K562 (cell line): ENCODE data around the gene KASH5. TPM values are rescaled to one million over a fixed set of nuclear protein-coding genes. Genes with fewer than 3 reads are reported as not detected.

Experiments used
- ATAC-seq: fragments of 200-7000 bp; cut with Tn5 transposase; 3 replicates; pipeline ENCODE4 v1.9.1; 2020; ENCODE audit warnings: moderate library complexity
- BruUV-seq: library from RNA; stranded (reverse); fragments of 400-500 nt; replicated peaks from 2 replicates; lab custom pipeline; 2021; lab: Mats Ljungman, UMichigan
- CTCF ChIA-PET: fragments of 300-600 bp; formaldehyde crosslinking; extraction: SDS; loops from one replicate; lab custom pipeline; 2021; ENCODE audit warnings: low intra/inter-chr PET ratio; lab: Yijun Ruan, JAX
- POLR2A ChIA-PET: fragments of 300-600, 350-650 bp; sonication (Branson Sonifier 250); formaldehyde crosslinking; extraction: SDS; loops from one replicate; lab custom pipeline; 2021; ENCODE audit warnings: antibody characterized with exemption, inconsistent platforms; lab: Yijun Ruan, JAX
- DNase-seq, 4 experiments: peaks; one replicate each; pipeline versions ENCODE4 v3.0.0 to v3.0.0-alpha.2; 2011 to 2018; ENCODE audit warnings: low spot score in 3 of 4, mixed read lengths in 3 of 4; ENCODE audit errors: extremely low read depth in 1 of 4
- FAIRE-seq: peaks from 2 replicates; lab custom pipeline; 2011; peaks lifted over from hg19 to GRCh38; lab: Jason Lieb, UNC
- H2AFZ ChIP-seq: 2 replicates; pipeline ENCODE4 v1.6.0; 2011; ENCODE audit warnings: low read depth, low read length, control low read depth, inconsistent platforms
- H3K27ac ChIP-seq: fragments of 200-600 bp; 3 replicates; pipeline ENCODE4 v1.8.0; 2011; ENCODE audit warnings: low read depth, mild to moderate bottlenecking, control low read depth, inconsistent platforms, low read length, moderate library complexity, mixed read lengths; ENCODE audit errors: extremely low read depth
- H3K27me3 ChIP-seq, 2 experiments: fragments of 300-600 bp in 1 of 2; 2 replicates in 1 of 2; 3 replicates in 1 of 2; pipeline versions ENCODE4 v1.6.0 to v1.8.0; 2011; ENCODE audit warnings: inconsistent platforms in 2 of 2, low read length in 2 of 2, mild to moderate bottlenecking in 1 of 2, mixed read lengths in 1 of 2, moderate library complexity in 1 of 2; ENCODE audit not compliant: control insufficient read depth in 2 of 2, insufficient read depth in 2 of 2
- H3K36me3 ChIP-seq: fragments of 300-600 bp; 3 replicates; pipeline ENCODE4 v1.8.0; 2011; ENCODE audit warnings: mild to moderate bottlenecking, low read length, inconsistent platforms; ENCODE audit not compliant: control insufficient read depth, insufficient read depth
- H3K4me1 ChIP-seq, 2 experiments: fragments of 200-600 bp in 1 of 2; replicated peaks in 1 of 2; 2 replicates in 1 of 2; 3 replicates in 1 of 2; pipeline versions ENCODE4 v1.5.1 to v1.8.0; 2011; ENCODE audit warnings: inconsistent platforms in 2 of 2, low read length in 2 of 2, mild to moderate bottlenecking in 1 of 2, mixed read lengths in 1 of 2, moderate library complexity in 1 of 2; ENCODE audit not compliant: control insufficient read depth in 2 of 2, insufficient read depth in 2 of 2
- H3K4me2 ChIP-seq: 2 replicates; pipeline ENCODE4 v1.6.1; 2011; ENCODE audit warnings: low read length, control low read depth, inconsistent platforms, mixed read lengths; ENCODE audit not compliant: insufficient read depth
- H3K4me3 ChIP-seq: fragments of 200-600 bp; sonication (generic), shearing (Covaris generic); 2 replicates; pipeline ENCODE4 v1.5.1; 2016; ENCODE audit warnings: control low read depth, inconsistent platforms
- H3K79me2 ChIP-seq: fragments of 200-600 bp; 3 replicates; pipeline ENCODE4 v1.8.0; 2011; ENCODE audit warnings: low read length, inconsistent platforms; ENCODE audit not compliant: control insufficient read depth, insufficient read depth
- H3K9ac ChIP-seq, 2 experiments: 2 replicates each; pipeline versions ENCODE4 v1.6.0 to v1.6.1; 2011; ENCODE audit warnings: low read depth in 2 of 2, low read length in 2 of 2, control low read depth in 1 of 2, inconsistent platforms in 1 of 2, mild to moderate bottlenecking in 1 of 2, mixed read lengths in 1 of 2; ENCODE audit not compliant: insufficient read depth in 1 of 2
- H3K9me1 ChIP-seq: one replicate; pipeline ENCODE4 v1.6.0; 2011; ENCODE audit warnings: inconsistent platforms, mild to moderate bottlenecking, low read length, moderate library complexity; ENCODE audit not compliant: control insufficient read depth, insufficient read depth
- H3K9me3 ChIP-seq: replicated peaks from 2 replicates; pipeline ENCODE4 v1.5.1; 2011; ENCODE audit warnings: low read depth, low read length, inconsistent platforms; ENCODE audit not compliant: control insufficient read depth, insufficient read depth
- H4K20me1 ChIP-seq: replicated peaks from 2 replicates; pipeline ENCODE4 v1.6.1; 2011; ENCODE audit warnings: low read length, inconsistent platforms, mixed read lengths; ENCODE audit not compliant: control insufficient read depth, insufficient read depth
- DACH1 ChIP-seq: fragments of 450-650 bp; IDR thresholded peaks from 2 replicates; pipeline ENCODE4 v1.6.1; 2018; ENCODE audit not compliant: partially characterized antibody
- ESRRA ChIP-seq: fragments of 450-650 bp; IDR thresholded peaks from 2 replicates; pipeline ENCODE4 v1.6.1; 2014; ENCODE audit warnings: low read depth, mild to moderate bottlenecking, moderate library complexity, borderline replicate concordance
- ETV1 ChIP-seq: fragments of 450-650 bp; conservative IDR thresholded peaks from 2 replicates; pipeline ENCODE4 v1.6.1; 2016; ENCODE audit warnings: missing genetic modification characterization, control low read depth, low read depth, missing compliant biosample characterization
- HCFC1 ChIP-seq: IDR thresholded peaks from 2 replicates; pipeline ENCODE4 v1.6.1; 2012; ENCODE audit warnings: low read depth, low read length, improper control_type of control experiment
- NFYB ChIP-seq: IDR thresholded peaks from 2 replicates; pipeline ENCODE4 v1.6.1; 2011; ENCODE audit warnings: mild to moderate bottlenecking, moderate library complexity; ENCODE audit not compliant: insufficient read length; ENCODE audit errors: extremely low read depth
- RAD51 ChIP-seq: fragments of 450-650 bp; IDR thresholded peaks from 2 replicates; pipeline ENCODE4 v1.7.1; 2016; ENCODE audit warnings: low read depth, mild to moderate bottlenecking, borderline replicate concordance
- SIX5 ChIP-seq, 2 experiments: IDR thresholded peaks; 2 replicates each; pipeline ENCODE4 v1.6.1; 2011; ENCODE audit warnings: low read length in 2 of 2, borderline replicate concordance in 1 of 2, low read depth in 1 of 2, mild to moderate bottlenecking in 1 of 2, moderate library complexity in 1 of 2; ENCODE audit not compliant: insufficient read depth in 1 of 2
- SRSF3 ChIP-seq: fragments of 200-400 bp; formaldehyde crosslinking; IDR thresholded peaks from 2 replicates; pipeline ENCODE4 v1.6.1; 2016; ENCODE audit warnings: mild to moderate bottlenecking, low read length, moderate library complexity; ENCODE audit not compliant: insufficient read depth
- ZNF143 ChIP-seq: sonication (generic); formaldehyde crosslinking; IDR thresholded peaks from 2 replicates; pipeline ENCODE4 v1.9.0; 2022; ENCODE audit warnings: mild to moderate bottlenecking, missing genetic modification reagents
- ZNF644 ChIP-seq: fragments of 200-800 bp; sonication (Bioruptor generic); IDR thresholded peaks from 2 replicates; pipeline ENCODE4 v1.6.1; 2016; ENCODE audit warnings: low read depth, missing genetic modification characterization, missing compliant biosample characterization
- ZNF695 ChIP-seq: fragments of 450-650 bp; formaldehyde crosslinking; IDR thresholded peaks from 2 replicates; pipeline ENCODE4 v1.4.0; 2020; ENCODE audit warnings: mild to moderate bottlenecking, moderate library complexity
- WGBS: fragments of 100-300 bp; shearing (Covaris generic); methylation state at CpG from one replicate; pipeline ENCODE4 v1.1.6; 2016; ENCODE audit warnings: low coverage, mixed read lengths; ENCODE audit not compliant: insufficient coverage; ENCODE audit errors: missing lambda C conversion rate; 5-methylcytosine and 5-hydroxymethylcytosine counted together
- in situ Hi-C: fragments of 300-500 bp; cut with MboI; formaldehyde crosslinking; loops from 4 replicates; pipeline ENCODE4 v1.15.0; 2018; ENCODE audit warnings: inconsistent platforms, mixed read lengths
- intact Hi-C: fragments of 100-400 bp; cut with micrococcal nuclease; formaldehyde crosslinking; loops from 2 replicates; pipeline ENCODE4 v1.14.2; 2022
- polyA plus RNA-seq, 8 experiments: library from polyadenylated mRNA; depleted of rRNA in 4 of 8; stranded (reverse) in 5 of 8; unstranded in 3 of 8; fragments of >200 nt; fragmentation: Nextera tagmentation in 2 of 8; fragmentation: Illumina TruSeq in 1 of 8; extraction: Ambion mirVana in 2 of 8; extraction: Trizol in 1 of 8; gene quantifications; 2 replicates each; pipeline versions ENCODE4 v1.2.1 to v1.2.3, GENCODE V29; 2011 to 2014; ENCODE audit warnings: inconsistent platforms in 1 of 8, missing spikeins in 1 of 8
- total RNA-seq, 7 experiments: library from RNA; depleted of rRNA in 6 of 7; stranded (reverse); fragments of >200 nt in 6 of 7; fragmentation: Illumina TruSeq in 2 of 7; extraction: Trizol in 2 of 7; gene quantifications; 2 replicates each; pipeline versions ENCODE4 v1.2.1 to v1.2.3, GENCODE V29; 2011 to 2021; ENCODE audit warnings: low replicate concordance in 1 of 7
- TF ChIP-seq, protein P1 (sequence below), 2 experiments: fragments of 450-650 bp; IDR thresholded peaks; 2 replicates each; pipeline ENCODE4 v1.6.1; 2018; ENCODE audit warnings: mild to moderate bottlenecking in 2 of 2, low read depth in 1 of 2; ENCODE audit not compliant: partially characterized antibody in 2 of 2
- TF ChIP-seq, protein P2 (sequence below): sonication (generic); formaldehyde crosslinking; IDR thresholded peaks from 2 replicates; pipeline ENCODE4 v1.9.0; 2022; ENCODE audit warnings: mild to moderate bottlenecking, missing genetic modification reagents
- TF ChIP-seq, protein P3 (sequence below): sonication (generic); formaldehyde crosslinking; IDR thresholded peaks from 2 replicates; pipeline ENCODE4 v1.5.0; 2020; ENCODE audit warnings: missing genetic modification reagents

The KASH5 gene
- total and polyA plus RNA-seq, 9 of the 15 experiments (the other 6 are each of a cell fraction or from before 2014, with no cell fraction given) = 0.07 to 0.84 (median 0.34) TPM; not detected in 1

GRCh38 chr19:49348305-49349189 lies 39.5 kb upstream of the KASH5 start:
- ChIA-PET CTCF (no interaction called here), POLR2A (interaction anchor here (0.5 to 0.9 kb wide), 5 partner anchors 10 to 74 kb away, joined by 3 to 4 read pairs (median 3); no protein-coding TSS in a partner anchor)
- Histone ChIP-seq H3K79me2 (no peaks in the 10 kb centered on the region), H2AFZ (peak overlapping the region; percentile 64), H3K9ac (no peak overlapping the region), H3K4me1 (peaks cover 0 to 5% of the 10 kb centered on the region in 2 experiments; a peak in 3 of 5 replicates), H4K20me1 (no peaks in the 10 kb centered on the region), H3K9me3 (no peaks in the 10 kb centered on the region), H3K27me3 (no peaks in the 10 kb centered on the region), H3K4me2 (no peak overlapping the region), H3K36me3 (peaks cover 40% of the 10 kb centered on the region; the same call in 2 of the 3 replicates), H3K4me3 (no peak overlapping the region), H3K27ac (no peak overlapping the region), H3K9me1 (no peaks in the 10 kb centered on the region)
- intact Hi-C loops (no loop called here), in situ Hi-C loops (no loop called here)
- DNase-seq (no peak), ATAC-seq (peak; percentile 53; the same call in 1 of the 3 replicates), FAIRE-seq (peak; percentile 15)
- TF ChIP-seq HCFC1 (peak; percentile 59), NFYB (peak; percentile 82), SIX5 (IDR thresholded peaks at IDR 0.05; ENCODE audit: borderline replicate concordance in 1 of 2, insufficient read depth in 1 of 2, low read depth in 1 of 2, low read length in 2 of 2) (peak in 1 of 2 experiments; percentile 31; a peak in 1 of 4 replicates), ZNF695 (no peak), DACH1 (no peak), ETV1 (tag) (no peak), ZNF143 (CRISPR knock-in tag) (0 out of 2 replicates have a peak, but pooled peaks have one; percentile 39), RAD51 (peak; percentile 51; the same call in 1 of the 2 replicates), ZNF644 (tag) (peak; percentile 30; the same call in 1 of the 2 replicates), ESRRA (no peak), SRSF3 (no peak)
- TF ChIP-seq, protein P1, sequence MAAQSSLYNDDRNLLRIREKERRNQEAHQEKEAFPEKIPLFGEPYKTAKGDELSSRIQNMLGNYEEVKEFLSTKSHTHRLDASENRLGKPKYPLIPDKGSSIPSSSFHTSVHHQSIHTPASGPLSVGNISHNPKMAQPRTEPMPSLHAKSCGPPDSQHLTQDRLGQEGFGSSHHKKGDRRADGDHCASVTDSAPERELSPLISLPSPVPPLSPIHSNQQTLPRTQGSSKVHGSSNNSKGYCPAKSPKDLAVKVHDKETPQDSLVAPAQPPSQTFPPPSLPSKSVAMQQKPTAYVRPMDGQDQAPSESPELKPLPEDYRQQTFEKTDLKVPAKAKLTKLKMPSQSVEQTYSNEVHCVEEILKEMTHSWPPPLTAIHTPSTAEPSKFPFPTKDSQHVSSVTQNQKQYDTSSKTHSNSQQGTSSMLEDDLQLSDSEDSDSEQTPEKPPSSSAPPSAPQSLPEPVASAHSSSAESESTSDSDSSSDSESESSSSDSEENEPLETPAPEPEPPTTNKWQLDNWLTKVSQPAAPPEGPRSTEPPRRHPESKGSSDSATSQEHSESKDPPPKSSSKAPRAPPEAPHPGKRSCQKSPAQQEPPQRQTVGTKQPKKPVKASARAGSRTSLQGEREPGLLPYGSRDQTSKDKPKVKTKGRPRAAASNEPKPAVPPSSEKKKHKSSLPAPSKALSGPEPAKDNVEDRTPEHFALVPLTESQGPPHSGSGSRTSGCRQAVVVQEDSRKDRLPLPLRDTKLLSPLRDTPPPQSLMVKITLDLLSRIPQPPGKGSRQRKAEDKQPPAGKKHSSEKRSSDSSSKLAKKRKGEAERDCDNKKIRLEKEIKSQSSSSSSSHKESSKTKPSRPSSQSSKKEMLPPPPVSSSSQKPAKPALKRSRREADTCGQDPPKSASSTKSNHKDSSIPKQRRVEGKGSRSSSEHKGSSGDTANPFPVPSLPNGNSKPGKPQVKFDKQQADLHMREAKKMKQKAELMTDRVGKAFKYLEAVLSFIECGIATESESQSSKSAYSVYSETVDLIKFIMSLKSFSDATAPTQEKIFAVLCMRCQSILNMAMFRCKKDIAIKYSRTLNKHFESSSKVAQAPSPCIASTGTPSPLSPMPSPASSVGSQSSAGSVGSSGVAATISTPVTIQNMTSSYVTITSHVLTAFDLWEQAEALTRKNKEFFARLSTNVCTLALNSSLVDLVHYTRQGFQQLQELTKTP (IDR thresholded peaks at IDR 0.05; ENCODE audit: low read depth in 1 of 2, partially characterized antibody in 2 of 2) = peak in 1 of 2 experiments; percentile 75
- TF ChIP-seq, protein P2, sequence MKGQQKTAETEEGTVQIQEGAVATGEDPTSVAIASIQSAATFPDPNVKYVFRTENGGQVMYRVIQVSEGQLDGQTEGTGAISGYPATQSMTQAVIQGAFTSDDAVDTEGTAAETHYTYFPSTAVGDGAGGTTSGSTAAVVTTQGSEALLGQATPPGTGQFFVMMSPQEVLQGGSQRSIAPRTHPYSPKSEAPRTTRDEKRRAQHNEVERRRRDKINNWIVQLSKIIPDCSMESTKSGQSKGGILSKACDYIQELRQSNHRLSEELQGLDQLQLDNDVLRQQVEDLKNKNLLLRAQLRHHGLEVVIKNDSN (CRISPR knock-in tag) = peak; percentile 70
- TF ChIP-seq, protein P3, sequence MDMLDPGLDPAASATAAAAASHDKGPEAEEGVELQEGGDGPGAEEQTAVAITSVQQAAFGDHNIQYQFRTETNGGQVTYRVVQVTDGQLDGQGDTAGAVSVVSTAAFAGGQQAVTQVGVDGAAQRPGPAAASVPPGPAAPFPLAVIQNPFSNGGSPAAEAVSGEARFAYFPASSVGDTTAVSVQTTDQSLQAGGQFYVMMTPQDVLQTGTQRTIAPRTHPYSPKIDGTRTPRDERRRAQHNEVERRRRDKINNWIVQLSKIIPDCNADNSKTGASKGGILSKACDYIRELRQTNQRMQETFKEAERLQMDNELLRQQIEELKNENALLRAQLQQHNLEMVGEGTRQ (CRISPR knock-in tag) = peak; percentile 87
- WGBS = 74% methylated on average over 7 of the region's 12 CpGs
- no TSS peak for BruUV-seq
